GM19452 (cell line): ENCODE measurements around the gene DGUOK.
A peak's percentile ranks its signal among the peaks of the same experiment; 100 is the strongest.

Experiments used
- ATAC-seq: cut with Tn5 transposase; IDR thresholded peaks from one replicate; pipeline ENCODE4 v1.9.1; 2021; ENCODE audit not compliant: unreplicated experiment

The DGUOK gene

GRCh38 chr2:73946666-73947065 is 20.0 kb downstream of the DGUOK start:
- no peak for ATAC-seq

- ATAC-seq = no peak
These were observed 20.8 kb downstream of the DGUOK start for GRCh38 chr2:73947412-73948018.

- no peak for ATAC-seq
These were observed 23.1 kb downstream of the DGUOK start for GRCh38 chr2:73949802-73950201.

GRCh38 chr2:73952499-73953446 is 26.1 kb downstream of the DGUOK start:
- no peak for ATAC-seq

GRCh38 chr2:73956218-73956865 is 29.7 kb downstream of the DGUOK start:
- no peak for ATAC-seq

- ATAC-seq = no peak
These were observed 34.6 kb downstream of the DGUOK start for GRCh38 chr2:73961274-73961673.

GRCh38 chr2:73961823-73962615 is 35.3 kb downstream of the DGUOK start:
- no peak for ATAC-seq

GRCh38 chr2:73962798-73963197 is 36.1 kb downstream of the DGUOK start:
- no peak for ATAC-seq

GRCh38 chr2:73963385-73964120 is 36.9 kb downstream of the DGUOK start:
- no peak for ATAC-seq

- no peak for ATAC-seq
These were observed 37.5 kb downstream of the DGUOK start for GRCh38 chr2:73964223-73964622.

- no peak for ATAC-seq
These were observed 38.4 kb downstream of the DGUOK start for GRCh38 chr2:73965053-73965452.

GRCh38 chr2:73968357-73968937 is 41.8 kb downstream of the DGUOK start:
- ATAC-seq = no peak

GRCh38 chr2:73969356-73969755 is 42.7 kb downstream of the DGUOK start:
- ATAC-seq = no peak

GRCh38 chr2:73970141-73970803 is 43.6 kb downstream of the DGUOK start:
- peak; percentile 7 for ATAC-seq

- ATAC-seq = peak; percentile 87
These were observed 44.3 kb downstream of the DGUOK start for GRCh38 chr2:73970850-73971471.

GRCh38 chr2:73971722-73972121 is 45.0 kb downstream of the DGUOK start:
- ATAC-seq = no peak

GRCh38 chr2:73972846-73973245 is 46.2 kb downstream of the DGUOK start:
- ATAC-seq = no peak

GRCh38 chr2:73975731-73976130 is 49.1 kb downstream of the DGUOK start:
- no peak for ATAC-seq

GRCh38 chr2:73976803-73977202 is 50.1 kb downstream of the DGUOK start:
- ATAC-seq = no peak
